HG03139 (cell line): ENCODE measurements around the gene HAUS8.

Experiments used
- ATAC-seq: cut with Tn5 transposase; IDR thresholded peaks from one replicate; pipeline ENCODE4 v1.9.1; 2021; ENCODE audit not compliant: unreplicated experiment

Gene HAUS8

GRCh38 chr19:17001603-17002183 is 73.6 kb downstream of the HAUS8 start:
- no peak for ATAC-seq
